CD4-positive, alpha-beta T cell treated with Interleukin-21 for 1 hour (primary cell): Measurements from ENCODE around the gene NFYB.
"Not testable (repeated sequence)": the region's sequence is repeated elsewhere in the genome, so short reads cannot be mapped to it uniquely, and the experiment has no call there.

Experiments used
- DNase-seq: peaks from one replicate; pipeline ENCODE4 v3.0.0-alpha.2; 2020

Gene NFYB

DNA sequence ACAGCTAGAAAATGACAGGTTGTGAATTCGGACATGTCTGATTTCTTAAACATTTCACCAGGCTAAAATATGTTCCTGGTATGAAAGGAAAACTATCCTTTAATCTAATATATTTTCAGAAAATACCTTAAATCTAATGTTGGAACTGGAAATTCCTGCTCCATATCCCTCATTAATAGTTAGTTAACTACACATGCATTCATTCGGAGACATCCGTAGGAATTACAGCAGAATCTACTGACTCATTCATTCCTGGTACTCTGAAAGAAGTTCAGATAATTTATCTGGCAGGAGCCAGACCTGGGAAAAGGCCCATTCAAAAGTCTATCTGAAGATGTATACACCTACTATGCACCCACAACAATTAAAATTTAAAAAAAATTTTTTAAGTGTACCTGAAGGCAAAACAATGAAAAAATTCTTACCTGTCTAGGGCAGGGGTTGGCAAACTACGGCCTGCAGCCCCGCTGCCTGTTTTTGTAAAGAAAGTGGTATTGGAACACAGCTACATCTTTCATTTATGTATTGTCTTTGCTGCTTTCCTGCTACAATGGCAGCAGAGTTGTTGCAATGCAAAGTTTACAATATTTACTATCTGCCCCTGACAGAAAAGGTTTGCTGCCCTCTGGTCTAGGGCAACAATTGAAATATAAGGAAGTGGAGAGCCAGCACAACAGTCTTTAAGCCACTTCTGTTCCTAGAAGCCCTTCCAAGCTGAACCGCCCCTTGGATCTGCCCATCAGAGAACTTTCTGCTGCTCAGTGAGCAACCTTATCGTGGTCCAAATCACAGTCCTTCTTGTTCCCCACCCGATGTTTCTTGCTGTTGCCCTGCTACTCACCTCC, 17.9 kb upstream of the NFYB start:
- DNase-seq, result no peak

DNA sequence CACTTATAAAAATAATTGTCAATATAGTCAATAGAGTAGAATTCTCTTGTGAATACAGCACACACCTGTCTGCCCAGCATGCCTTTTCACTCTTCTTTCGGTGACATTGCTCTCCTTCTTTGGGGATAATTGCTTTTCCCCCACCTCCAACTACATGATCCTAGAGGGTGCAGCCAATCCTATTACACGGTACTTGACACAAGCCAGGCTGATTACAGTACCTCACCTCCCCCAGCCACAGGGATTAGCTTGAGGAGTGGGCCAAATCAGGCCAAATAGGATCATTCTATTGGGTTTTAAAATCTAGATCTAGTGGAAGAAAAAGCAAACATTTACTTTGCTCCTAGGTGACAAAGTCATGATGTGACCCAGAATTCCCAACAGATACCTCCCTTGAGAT, 16.8 kb upstream of the NFYB start:
- DNase-seq, result no peak

DNA sequence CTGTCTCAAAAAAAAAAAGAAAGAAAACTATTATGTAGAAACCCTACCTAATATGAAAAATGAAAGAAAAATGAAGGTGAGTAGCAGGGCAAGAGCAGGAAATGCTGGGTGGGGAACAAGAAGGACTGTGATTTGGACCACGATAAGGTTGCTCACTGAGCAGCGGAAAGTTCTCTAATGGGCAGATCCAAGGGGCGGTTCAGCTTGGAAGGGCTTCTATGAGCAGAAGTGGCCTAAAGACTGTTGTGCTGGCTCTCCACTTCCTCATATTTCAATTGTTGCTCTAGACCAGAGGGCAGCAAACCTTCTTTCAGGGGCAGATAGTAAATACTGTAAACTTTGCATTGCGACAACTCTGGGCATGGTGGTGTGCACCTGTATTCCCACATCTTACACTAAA, 16.3 kb upstream of the NFYB start:
- peak; percentile 5 for DNase-seq

DNA sequence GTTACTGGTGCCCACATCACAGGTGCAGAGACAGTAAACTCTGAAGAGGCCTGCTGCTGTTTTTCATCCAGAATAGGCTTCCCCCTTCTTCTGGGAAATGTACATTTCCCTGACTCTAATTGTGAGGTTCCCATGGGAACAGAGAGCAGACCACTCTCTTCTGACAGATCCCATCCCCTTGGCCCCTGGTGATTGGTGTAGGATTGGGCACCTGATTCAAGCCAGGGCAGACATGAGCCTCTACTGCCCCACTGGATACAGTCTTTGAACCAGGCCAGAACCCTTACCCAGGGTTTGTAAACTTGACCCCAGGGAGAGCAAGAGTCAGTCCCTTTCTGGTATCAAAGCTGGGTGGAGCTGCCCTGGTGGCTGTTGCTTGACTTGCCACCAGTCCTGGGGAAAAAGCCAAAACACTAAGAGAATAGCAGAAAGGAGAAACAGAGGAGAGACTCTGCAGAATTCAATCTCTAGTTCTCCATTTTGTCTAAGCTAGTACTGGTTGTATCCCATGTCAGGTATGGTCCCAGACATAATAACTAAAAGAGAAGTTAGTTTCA, 14.8 kb upstream of the NFYB start:
- no peak for DNase-seq

DNA sequence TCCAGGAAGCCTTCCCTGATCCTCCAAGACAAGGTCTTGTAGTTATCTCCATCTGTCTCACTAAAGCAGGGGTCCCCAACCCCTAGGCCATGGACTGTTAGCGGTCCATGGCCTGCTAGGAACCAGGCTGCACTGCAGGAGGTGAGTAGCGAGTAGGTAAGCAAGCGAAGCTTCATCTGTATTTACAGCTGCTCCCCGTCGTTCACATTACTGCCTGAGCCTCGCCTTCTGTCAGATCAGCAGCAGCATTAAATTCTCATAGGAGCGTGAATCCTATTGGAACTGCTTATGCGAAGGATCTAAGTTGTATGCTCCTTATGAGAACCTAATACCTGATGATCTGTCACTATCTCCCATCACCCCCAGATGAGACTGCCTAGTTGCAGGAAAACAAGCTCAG, 12.4 kb upstream of the NFYB start:
- DNase-seq, result no peak

DNA sequence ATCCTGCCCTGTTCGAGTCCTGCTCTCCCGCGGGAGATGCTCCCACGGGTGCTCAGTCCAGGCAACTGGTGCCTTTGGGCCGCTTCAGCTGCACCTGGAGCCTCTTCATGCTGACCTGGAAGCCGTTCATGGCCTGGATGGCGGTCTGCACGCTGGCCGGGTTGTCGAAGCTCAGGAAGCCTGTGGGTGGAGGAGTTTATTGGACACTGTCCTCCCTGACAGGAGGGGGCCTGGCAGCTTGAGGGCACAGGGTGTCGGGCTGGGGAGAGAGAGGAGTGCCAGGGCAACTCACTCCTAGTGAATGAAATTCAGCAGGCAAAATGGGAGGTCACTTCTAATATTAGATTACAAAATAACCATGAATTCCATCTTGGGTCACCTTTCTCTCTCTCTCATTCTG, 9.3 kb upstream of the NFYB start:
- DNase-seq, result no peak

DNA sequence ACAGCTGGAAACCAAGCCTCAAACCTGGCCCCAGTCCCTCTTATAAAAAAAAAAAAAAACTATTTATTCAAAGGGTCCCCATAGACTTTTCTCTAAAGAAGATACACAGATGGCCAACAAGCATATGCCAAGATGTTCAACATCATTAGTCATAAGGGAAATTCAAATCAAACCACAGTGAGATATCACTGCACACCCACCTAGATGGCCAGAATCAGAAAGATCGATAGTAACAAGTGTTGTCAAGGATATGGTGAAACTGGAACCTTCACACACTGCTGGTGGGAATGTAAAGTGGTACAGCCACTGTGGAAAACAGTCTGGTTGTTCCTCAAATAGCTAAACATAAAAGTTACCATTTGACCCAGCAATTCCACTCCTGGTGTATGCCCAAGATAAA, 5.9 kb upstream of the NFYB start:
- DNase-seq, result no peak

DNA sequence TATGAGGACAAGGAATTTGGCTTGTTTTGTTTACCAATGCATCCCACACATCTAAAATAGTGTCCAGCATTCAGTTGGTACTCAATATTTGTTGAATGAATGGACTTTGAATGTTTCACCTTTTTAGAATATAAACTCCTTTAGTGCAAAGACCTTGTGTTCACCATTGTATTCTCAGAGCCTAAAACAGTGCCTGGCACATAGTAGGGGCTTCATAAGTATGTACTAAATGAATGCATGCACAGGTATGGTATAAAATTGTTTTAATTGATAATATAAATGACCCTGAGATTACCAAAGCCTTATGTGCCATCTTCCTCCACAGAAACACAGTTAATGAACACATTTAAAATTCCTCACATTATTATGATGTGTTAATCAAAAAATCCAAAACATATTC, 5.0 kb upstream of the NFYB start:
- DNase-seq, result no peak

DNA sequence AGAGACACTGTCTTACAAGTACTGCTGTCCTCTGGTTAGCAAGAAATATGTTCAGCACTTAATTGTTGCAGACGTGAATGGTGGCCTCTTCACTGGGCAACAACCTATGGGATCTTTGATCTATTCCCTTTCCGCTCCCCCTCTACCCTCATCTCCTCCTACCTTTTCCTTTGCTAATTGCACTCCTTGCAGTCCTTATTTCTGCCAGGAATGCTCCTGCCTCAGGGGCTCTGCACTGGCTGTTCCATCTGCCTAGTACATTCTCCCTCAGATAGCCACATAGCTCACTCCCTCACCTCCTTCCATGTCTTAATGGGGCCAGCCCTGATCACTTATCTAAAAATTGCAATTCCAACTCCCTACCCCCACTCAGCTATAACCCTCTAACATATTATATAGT, 4.5 kb upstream of the NFYB start:
- DNase-seq, result no peak

DNA sequence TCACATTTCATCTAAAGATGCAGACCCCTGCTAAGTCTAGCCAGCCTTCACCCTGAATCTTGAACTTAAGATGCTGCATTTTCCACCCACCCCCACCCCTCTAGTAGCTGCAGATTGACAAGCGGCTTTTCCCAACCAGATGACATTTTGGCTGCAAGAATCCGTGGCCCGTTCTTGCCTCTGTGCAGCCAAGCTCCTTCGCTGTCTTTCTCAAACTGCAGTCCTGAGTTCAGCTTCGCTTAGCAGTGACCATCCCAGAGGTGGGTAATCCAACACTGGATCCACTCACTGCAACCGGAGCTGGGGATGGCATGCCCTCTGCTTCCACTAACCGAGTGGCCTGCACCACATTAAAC, 765 bp upstream of the NFYB start:
- no peak for DNase-seq

DNA sequence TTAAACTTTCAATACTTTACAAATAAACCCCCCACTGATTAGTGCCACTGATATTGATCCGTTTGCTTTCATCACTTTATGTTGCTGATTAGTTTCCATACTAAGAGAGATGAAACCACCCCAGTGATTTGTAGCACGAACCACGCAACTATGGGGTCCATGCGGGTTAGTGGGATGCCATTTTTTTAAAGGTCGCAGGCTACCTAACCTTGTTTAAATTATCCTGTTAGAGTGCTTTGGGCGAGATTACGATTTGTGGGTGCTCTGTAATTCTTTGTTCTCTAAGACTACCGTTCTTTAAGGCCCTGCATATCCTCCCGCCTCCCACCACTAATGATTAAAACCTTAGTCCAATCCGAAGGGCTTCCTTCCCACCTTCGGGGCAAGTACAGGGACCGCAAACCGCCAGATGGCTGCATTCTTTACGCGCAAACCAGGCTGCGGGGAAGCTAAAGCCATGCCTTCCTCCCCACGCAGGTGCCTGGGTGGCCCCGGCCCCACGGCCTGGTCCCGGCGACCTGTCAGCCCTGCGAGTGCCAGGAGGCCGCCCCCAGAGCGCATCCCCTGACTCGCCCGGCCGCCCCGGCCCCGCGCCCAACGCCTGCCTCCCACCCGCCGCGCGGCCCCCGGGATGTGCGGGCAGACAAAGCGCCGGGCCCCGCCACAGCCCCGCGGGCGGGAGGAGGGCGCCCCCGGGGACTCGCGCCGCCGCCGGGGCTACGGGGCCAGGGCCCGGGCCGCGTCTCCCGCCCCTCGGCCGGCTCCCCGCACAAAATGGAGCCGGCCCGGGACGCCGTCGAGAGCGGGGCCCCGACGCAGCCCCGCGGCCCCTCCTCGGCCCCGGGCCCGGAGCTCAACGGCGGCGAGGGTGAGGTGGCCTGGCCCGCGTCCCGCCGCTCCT, 759 bp downstream of the NFYB start:
- DNase-seq, result peak; percentile 53

DNA sequence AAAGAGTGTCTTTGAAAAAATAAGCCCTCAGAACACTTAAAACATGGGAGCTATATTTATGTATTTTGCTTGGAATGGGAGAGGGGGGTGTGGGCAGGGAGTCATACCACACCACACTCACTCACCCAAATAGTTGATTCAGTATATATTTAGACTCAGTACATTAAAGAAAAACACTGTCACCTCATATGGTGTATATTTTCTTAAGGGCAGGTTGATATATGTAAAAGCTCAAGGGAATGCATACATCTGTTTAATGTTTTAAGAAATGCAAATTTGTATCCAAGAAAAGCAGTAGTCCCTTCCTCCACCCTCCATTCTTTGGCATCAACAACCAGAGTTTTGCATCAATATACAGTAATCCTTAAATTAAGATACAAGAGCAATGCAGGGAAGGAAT, 1.4 kb downstream of the NFYB start:
- DNase-seq, result no peak

DNA sequence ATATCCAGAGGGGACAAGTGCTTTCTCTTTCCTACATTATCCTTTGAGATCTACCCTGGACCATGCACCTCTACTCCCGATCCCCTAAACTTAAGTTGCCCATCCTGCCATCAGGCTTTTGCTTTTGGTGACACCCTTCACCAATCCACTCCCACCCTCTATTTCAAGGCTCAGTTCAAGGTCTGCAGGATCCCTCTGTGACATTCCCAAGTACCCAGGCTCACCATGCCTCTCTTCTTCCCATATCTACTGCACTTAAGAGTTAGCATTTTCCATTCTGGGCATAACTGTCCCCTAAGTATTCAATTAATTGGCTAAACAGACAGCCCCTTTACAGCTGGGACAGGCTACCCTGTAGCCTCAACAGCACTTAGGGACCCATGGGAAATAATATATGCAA, 3.1 kb downstream of the NFYB start:
- DNase-seq, result no peak

DNA sequence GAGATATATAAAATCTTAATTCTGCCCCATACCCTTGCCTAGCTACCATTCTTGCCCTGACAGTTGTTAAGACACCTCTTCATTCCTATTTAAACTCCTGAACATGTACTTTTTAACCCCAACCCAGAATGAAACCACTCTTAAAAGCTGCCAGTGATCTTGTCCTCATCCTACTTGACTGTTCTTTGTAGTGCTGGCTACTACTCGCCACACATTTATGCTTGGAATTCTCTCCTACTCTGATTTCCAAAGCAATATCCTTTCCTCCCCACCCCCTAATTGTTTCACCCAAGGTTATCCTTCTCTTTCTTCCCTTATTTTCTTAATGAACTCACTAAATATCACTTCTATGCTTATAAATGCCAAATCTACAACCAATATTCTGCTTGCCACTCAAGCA, 4.1 kb downstream of the NFYB start:
- no peak for DNase-seq

DNA sequence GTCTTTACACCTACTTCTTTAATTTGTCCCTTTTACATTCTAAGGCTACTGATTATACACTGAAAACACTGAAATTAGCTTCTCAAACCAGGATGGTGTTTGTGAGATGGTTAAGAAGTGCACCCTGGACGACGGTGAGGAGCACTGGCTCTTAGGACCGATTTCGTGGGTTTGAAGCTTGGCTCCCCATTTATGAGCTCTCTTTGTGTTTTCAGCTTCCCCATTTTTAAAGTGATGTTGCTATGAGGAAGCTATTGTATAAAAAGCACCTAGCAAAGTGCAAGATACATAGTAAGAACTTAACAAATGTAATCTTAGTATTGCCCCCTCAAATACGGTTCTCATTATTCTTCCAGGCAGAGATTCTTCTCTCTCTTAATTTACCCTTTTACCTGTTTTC, 4.7 kb downstream of the NFYB start:
- DNase-seq, result no peak

DNA sequence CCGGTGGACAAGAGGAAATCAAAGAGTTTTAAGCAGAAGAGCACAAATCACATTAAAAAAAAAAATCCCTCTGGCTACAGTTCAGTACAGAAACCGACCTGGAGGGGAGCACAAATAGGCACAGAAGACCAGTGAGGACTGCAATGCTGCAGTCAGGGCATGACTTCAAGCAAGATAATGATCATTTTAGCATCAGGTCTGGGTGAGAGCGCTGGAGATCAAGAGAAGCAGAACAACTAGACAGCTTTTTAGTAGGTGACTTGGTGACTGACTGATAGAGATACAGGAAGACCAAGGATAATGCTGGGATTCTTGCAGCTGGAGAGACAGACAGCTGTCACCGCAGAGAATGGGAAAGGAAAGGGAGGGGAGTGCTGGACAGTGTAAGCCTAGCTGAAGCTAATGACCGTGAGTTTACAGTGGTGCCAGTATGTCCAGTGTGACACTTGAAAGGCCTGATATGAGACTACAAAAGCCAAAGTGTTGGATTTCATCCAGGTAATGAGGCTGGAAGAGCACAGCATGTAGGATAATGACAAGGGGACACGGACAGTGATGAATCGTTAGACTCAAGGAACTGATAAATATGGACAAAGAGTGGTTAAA, 5.6 kb downstream of the NFYB start:
- no peak for DNase-seq

DNA sequence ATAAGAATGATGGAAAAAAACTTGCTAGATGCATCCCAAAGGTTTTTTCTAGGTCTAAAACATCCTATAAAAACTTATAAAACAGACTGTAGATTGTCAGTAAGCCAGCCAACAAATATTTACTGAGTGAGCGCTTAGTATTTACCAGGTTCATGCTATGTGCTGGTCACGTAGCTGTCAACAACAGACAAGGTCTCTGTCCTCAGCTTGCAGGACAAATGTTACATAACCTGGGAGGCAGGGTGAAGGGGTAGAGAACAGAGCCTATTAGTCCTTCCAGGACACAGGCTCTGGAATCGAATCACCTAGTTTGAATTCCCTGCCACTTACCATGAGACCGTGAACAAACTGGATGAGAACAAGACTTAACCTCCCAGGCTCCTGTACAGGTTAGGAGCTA, 6.4 kb downstream of the NFYB start:
- DNase-seq, result no peak

DNA sequence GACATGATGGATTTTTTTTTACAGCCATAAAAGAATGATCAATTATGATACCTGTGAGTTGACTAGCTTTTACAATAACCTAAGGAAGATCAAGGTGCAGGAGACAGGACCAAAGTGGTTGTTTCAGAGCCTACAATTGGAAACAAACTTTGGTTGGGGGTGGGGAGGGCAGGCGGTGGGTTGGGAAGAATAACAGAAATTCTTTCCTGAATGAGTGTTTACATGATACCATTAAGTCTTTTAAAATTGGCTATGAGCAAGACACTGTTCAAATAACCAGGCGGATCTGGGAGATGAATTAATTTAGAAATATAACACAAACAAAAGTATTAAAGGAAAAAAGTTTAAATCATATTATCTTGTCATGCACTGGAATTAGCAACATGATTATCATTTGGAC, 7.2 kb downstream of the NFYB start:
- DNase-seq, result no peak

DNA sequence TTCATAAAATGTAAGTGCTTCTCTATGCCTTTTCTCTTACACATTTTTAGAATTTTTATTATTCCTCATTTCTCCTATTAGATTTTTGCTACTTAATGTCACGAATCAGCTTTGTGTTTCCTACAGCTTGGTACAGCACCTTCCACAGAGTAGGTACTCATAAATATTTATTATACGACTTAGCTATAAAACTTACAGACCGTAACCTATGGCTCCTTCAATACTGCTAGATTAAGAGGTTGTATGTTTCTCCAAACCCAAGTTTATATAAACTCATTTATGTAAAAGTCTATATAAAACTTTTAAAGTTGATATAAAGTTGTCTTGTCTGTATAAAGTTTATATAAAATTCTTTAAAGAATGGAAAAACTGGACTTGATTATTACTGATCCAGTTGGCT, 11.5 kb downstream of the NFYB start:
- DNase-seq, result no peak

DNA sequence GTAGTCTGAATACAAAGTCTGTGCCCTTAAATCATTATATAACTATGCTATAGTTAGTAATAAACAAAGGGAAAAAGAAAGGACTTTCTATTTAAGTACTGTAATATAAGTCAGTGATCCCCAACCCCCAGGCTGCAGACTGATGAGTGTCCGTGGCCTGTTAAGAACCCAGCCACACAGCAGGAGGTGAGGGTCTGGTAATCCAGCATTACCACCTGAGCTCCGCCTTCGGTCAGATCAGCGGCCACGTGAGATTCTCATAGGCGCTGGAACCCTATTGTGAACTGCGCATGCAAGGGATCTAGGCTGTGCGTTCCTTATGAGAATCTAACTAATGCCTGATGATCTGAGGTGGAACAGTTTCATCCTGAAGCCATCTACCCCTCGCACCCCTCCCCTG, 15.7 kb downstream of the NFYB start:
- DNase-seq, result no peak

DNA sequence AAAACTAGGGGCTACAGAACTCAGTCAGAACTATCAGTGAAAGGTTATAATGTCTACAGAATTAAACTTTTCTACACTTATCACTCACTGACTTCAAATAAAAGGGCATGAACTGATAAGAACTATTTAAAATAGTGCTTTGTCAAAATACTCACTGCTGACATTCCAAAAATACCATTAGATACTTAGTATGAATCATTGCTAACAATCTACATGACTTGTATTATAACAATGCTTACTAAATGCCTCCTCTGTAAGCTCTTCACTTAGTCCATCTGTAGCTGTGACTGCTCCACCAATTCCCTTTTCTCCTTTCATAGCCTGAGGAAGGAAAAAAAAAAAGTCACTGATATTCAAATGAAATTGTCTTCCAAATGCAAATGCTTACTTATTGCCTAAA, 17.0 kb downstream of the NFYB start:
- DNase-seq, result no peak

DNA sequence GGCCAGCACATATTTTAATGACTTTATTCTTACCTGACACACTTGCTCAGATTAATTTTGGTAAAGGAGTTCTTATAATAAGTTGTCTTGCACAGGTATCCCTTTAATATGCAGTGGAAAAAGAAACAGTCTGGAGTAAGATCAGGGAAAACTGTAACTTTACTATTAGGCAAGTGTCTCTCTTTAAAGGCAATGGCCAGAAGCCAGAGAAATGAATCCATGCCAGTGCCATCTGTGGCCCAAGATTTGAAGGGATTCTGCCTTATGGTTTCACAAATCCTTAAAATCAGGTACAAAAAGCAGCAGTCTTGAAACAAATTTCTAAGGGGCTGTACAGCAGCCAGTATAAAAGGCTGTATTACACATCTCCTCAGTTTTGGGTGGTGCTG, 22.4 kb downstream of the NFYB start:
- DNase-seq, result no peak

DNA sequence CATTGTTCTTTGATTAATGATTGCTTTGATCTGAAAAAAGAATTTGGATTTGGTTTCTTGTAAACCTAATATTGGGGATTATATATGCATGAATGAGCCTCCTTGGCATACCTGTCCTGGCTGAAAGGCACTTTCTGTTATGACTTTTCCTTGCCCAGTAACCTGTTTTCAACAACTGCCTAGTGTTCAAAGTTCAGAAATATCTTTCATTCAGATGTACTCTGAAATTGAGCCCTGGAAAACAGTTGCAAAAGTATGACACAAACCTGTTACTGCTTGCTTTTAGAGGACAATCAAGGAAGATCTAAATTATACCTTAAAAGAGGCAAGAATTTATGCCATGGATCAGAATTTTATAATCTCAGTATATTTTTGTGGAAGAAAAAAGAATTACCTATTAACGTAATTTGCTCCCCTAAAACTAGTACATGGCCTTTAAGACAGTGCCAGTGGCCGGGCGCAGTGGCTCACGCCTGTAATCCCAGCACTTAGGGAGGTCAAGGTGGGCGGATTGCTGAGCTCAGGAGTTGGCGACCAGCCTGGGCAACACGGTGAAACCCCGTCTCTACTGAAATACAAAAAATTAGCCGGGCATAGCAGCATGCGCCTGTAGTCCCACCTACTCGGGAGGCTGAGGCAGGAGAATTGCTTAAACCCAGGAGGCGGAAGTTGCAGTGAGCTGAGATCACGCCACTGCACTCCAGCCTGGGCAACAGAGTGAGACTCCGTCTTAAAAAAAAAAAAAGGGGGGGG, 23.0 kb downstream of the NFYB start:
- not testable (repeated sequence) for DNase-seq
